Hematopoietic multipotent progenitor cell (in vitro differentiated cells): ENCODE results near the gene DTWD2. TPM values are rescaled to one million over a fixed set of nuclear protein-coding genes. Genes with fewer than 3 reads are reported as not detected.
A peak's percentile ranks its signal among the peaks of the same experiment; 100 is the strongest.
"Not testable (repeated sequence)": the region's sequence is repeated elsewhere in the genome, so short reads cannot be mapped to it uniquely, and the experiment has no call there.

Source experiments
- DNase-seq, 3 donors: peaks; one replicate each; pipeline ENCODE4 v3.0.0-alpha.2; 2011 to 2015; ENCODE audit warnings: low read depth in 2 of 3, low spot score in 2 of 3
- total RNA-seq: library from RNA; depleted of rRNA; stranded (reverse); fragments of >200 nt; gene quantifications from one replicate; pipeline ENCODE4 v1.2.3, GENCODE V29; 2012

The DTWD2 gene
- total RNA-seq, 1 donor, result 7.3 TPM

GRCh38 chr5:118883362-118883761 lies 105.0 kb downstream of the DTWD2 start:
- peak in 2 of 3 donors; percentile 3 to 50 for DNase-seq

DNA sequence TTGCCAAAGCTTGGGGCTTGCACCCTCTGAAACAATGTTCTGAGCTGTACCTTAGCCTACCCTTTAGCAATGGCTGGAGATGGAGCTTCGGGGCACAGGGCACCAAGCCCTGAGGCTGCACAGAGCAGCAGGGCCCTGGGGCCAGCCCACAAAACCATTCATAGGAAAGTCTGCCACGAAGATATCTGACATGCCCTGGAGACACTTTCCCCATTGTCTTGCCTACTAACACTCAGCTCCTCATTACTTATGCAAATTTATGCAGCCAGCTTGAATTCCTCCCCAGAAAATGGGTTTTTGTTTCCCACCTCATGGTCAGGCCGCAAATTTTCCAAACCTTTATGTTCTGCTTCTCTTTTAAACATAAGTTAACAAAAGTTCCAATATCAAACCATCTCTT lies 105.7 kb downstream of the DTWD2 start:
- DNase-seq, result no peak

DNA sequence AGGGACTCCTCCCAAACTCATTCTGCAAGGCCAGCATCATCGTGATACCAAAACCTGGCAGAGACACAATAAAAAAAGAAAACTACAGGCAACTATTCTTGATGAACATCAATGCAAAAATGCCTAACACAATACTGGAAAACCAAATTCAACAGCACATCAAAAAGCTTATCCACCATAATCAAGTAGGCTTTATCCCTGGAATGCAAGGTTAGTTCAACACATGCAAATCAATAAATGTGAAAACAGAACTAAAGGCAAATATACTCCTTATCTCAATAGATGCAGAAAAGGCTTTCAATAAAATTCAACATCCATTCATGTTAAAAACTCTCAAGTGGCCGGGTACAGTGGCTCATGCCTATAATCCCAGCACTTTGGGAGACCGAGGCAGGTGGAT lies 111.5 kb downstream of the DTWD2 start:
- DNase-seq, result not testable (repeated sequence)

GRCh38 chr5:118875131-118875530 lies 113.2 kb downstream of the DTWD2 start:
- no peak for DNase-seq

GRCh38 chr5:118873417-118873816 lies 114.9 kb downstream of the DTWD2 start:
- no peak for DNase-seq

- no peak for DNase-seq
Measured at GRCh38 chr5:118863345-118863744, 125.0 kb downstream of the DTWD2 start.

DNA sequence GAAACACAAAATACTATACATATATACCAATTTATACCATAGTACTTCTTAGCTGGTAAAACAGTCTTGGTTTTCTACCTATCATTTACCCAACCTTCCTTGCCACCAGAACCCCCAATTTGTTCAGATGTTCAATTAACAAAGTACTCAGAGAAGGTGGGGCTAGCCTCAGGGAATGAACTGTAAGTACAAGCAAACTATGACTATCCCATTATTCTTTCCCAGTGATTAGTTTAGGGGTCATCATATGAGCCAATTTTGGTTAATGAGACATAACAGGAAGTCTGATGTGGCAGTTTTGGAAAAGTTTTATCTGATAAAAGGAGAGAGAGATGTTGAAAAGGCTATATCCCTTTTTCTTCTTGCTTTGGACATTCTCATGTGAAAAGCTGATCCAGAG lies 125.8 kb downstream of the DTWD2 start:
- DNase-seq, result no peak

DNA sequence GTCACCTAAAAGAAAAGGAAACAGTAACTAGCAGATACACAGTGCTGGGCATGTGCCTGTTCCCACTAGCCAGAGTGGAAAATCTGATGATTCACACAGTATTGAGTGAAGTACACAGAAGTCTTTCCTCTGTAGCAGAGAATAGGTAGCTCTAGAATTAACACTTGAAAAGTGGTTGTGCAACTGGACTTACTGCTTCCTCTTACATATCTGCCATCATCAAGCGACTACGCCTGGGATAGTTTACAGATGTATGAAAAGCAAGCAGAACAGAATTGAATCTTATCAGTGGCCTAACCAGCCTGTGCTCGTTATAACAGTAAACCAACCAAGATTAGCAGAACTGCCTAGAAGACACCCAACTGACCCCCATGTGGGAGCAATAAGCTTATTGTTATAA lies 130.6 kb downstream of the DTWD2 start:
- DNase-seq, result peak in 2 of 3 donors; percentile 9 to 26

DNA sequence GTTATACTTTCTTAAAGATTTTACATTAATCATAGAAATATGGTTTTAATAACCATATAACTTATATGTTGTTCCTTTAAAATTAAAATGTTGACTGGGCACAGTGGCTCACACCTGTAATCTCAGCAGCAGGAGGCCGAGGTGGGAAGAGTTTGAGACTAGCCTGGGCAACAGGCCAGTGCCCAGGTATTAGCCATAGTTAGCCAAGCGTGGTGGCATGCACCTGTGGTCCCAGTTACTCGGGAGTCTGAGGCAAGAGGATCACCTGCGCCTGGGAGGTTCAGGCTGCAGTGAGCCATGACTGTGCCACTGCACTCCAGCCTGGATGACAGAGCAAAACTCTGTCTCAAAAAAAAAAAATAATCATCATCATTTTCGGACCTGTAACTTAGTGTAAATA lies 133.5 kb downstream of the DTWD2 start:
- DNase-seq, result no peak

DNA sequence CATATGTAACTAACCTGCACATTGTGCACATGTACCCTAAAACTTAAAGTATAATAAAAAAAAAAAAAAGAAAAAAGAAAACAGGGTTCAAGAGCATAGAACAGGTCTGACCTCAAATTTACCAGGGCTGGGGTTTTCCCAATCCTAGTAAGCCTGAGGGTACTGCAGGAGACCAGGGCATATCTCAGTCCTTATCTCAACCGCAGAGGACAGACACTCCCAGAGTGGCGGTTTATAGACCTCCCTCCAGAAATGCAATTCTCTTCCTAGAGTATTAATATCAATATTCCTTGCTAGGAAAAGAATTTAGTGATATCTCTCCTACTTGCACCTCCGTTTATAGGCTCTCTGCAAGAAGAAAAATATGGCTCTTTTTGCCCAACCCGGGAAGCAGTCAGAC lies 136.6 kb downstream of the DTWD2 start:
- not testable (repeated sequence) for DNase-seq

GRCh38 chr5:118849507-118849906 lies 138.8 kb downstream of the DTWD2 start:
- DNase-seq, result not testable (repeated sequence)

GRCh38 chr5:118844351-118844750 lies 144.0 kb downstream of the DTWD2 start:
- DNase-seq, result no peak

DNA sequence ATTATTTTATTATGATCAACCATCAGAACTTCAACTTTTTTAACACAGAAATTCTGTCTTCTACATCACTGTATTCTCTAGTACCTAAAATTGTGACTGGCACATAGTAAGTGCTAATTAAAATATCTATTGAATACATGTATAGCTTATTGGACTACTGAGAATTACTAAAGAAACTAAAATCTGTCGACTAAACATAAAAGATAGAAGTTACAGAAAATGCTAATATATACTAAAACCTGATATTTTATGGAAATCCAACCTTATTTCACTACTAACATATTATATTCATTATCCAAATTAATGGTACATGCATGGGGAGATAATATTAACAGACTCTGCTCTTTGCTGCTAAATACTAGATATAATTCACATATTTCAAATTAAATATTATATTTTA lies 153.6 kb downstream of the DTWD2 start:
- no peak for DNase-seq

DNA sequence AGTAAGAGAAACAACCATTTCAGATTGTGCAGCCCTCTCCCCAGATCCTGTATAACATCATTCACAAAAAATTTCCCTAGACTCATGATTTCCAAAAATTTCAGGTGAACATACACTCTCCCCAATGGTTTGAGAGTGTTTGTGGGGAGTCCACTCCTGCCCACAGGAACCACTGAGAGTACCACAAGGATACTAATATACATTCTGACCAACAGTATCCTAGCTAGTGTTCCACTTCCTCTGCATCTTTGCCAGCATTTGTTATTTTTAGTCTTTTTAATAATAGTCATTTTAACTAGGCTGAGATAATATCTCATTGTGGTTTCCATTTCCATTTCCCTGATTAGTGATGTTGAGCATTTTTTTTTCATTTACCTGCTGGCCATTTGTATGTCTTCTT lies 155.4 kb downstream of the DTWD2 start:
- no peak for DNase-seq

- no peak for DNase-seq
Measured at GRCh38 chr5:118825226-118825625, 163.1 kb downstream of the DTWD2 start.

- no peak for DNase-seq
Measured at GRCh38 chr5:118818604-118819003, 169.7 kb downstream of the DTWD2 start.

DNA sequence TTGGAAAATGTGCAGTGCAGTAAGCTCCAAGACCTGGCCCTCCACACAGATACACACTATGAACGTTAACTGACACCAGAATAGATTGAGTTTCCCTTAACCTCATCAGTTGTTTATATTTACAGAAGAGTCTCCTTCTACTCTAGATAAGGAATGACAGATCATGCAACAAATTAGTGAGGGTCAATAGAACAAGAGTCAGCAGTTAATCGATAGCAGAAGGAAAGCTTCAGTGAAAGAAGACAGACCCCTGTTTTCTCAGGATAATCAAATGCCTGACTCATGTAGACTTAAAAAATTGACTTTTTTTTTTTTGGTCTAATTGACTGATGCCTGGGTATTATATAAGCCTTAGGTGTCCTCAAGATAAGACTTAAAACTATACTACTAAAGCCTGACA lies 179.9 kb downstream of the DTWD2 start:
- DNase-seq, result no peak

- no peak for DNase-seq
Measured at GRCh38 chr5:118806571-118806970, 181.8 kb downstream of the DTWD2 start.

GRCh38 chr5:118802335-118802734 lies 186.0 kb downstream of the DTWD2 start:
- no peak for DNase-seq

DNA sequence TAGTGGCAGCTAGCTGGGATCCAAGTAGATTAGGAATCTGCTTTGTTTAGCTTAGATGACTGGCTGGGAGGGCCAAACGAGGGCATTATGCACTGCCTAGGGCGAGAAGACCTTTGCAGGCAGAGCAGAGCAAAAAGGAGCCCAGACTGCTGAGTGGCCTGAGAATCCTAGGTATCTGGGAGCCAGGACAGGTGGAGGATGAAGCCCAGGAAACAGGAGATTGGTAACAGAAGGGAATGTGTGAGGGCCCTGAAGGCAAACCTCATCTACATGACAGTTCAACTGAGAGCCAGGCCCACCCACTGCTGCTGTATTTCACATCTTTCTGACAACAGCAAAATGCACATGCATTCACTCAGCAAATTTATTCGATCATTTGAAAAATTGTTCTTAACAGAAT lies 192.3 kb downstream of the DTWD2 start:
- no peak for DNase-seq

GRCh38 chr5:118794281-118794680 lies 194.1 kb downstream of the DTWD2 start:
- DNase-seq, result no peak

DNA sequence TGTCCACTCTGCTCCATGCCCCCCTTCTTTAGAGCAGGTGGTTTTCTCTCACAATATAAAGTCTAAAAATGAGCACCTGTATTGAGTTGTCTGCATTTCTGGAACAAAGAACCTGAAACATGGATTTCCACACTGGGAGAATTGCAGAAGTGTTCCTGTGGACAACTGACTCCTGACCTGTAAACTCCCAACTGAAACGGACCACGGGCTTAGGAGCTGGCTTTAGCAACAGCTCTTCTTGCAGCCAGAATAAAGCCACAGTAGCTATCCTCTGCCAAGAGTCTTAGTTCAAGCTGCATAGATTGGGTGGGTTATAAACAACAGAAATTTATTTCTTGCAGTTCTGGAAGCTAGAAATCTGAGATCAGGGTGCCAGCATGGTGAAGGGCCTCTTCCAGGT lies 194.7 kb downstream of the DTWD2 start:
- no peak for DNase-seq

GRCh38 chr5:118793091-118793490 lies 195.3 kb downstream of the DTWD2 start:
- DNase-seq, result no peak
